KG1 (cell line): ENCODE results near the gene ARAP2.

Experiments used
- DNase-seq: peaks from one replicate; lab custom pipeline; 2025; lab: John Stamatoyannopoulos, UW

ARAP2 gene

GRCh38 chr4:36128689-36129088 is 115.6 kb downstream of the ARAP2 start:
- no peak for DNase-seq

DNA sequence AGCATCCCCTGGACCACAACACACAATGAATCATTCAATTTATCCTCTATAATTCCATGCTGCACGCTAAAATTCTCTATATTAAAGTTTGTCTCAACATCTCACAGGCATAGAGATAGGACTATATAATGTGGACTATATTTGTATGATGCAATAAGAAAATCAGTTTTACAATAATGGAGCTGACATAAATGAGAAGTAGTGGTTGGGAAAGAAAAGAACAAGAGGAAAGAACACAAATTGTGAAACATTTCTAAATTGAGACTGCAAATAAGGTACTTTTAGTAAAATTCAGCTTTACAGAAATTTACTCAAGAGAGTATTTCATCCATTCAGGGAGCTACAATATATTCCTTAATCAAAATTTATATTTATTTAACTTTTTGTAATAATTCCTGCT is 120.4 kb downstream of the ARAP2 start:
- DNase-seq: no peak

- no peak for DNase-seq
Measured at GRCh38 chr4:36115312-36115711, 129.0 kb downstream of the ARAP2 start.

GRCh38 chr4:36111172-36111571 is 133.1 kb downstream of the ARAP2 start:
- DNase-seq: no peak

DNA sequence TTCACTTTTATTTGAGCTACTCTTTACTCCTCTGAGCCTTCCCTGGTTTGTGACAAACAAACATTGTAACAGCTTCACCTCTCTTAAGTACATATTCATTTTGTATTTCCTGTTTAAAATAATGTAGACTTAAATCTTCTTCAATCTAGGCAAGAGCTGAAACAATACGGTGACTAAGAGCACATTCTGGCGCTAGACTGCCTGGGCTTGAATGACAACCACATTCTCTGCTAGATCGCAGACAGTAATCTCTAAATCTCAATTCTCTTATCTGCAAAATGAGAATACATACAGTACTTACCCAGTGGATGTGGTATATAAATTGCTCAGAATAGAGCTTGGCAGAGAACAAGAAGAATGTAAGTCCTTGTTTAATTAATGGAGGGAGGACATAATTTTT is 144.8 kb downstream of the ARAP2 start:
- DNase-seq: no peak

GRCh38 chr4:36094995-36095394 is 149.3 kb downstream of the ARAP2 start:
- no peak for DNase-seq

DNA sequence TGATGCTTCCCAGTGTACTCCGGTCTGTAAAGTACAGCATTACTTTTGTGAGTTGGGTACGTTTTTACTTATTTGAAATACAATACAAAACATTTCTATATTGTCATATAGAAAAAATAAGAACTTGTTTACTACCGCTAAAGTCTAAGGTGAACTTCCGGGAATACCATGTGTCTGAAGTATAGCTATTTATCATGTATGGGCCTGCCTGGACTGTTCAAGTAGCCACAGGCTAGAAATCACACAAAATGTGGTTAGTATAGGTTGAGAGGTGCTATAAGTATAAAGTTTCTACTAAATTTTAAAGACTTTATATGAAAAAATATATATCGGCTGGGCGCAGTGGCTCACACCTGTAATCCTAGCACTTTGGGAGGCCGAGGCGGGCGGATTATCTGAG is 152.3 kb downstream of the ARAP2 start:
- DNase-seq: no peak

- DNase-seq: no peak
Measured at GRCh38 chr4:36088542-36088941, 155.8 kb downstream of the ARAP2 start.

GRCh38 chr4:36086261-36086786 is 158.0 kb downstream of the ARAP2 start:
- DNase-seq: no peak

DNA sequence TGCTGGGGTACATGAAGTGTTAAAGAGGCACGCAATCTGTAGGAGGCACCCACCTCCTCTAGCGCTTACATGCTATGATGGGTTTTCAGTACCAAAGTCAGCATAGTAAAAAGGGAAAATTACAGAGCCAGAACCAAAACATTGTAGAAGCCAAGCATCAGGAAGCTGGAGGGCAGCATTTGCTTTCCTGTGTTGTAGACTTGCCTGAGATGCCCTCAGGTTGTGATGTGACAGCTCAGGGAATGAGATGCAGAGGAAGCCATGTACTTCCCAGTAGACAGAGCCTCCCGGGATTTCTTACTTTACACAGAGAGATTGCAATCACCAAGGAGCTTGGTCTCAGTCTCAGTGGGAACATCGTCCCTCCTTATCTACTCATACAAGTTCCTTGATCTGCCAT is 161.5 kb downstream of the ARAP2 start:
- DNase-seq: no peak

- DNase-seq: no peak
Measured at GRCh38 chr4:36081185-36081584, 163.1 kb downstream of the ARAP2 start.

- DNase-seq: no peak
Measured at GRCh38 chr4:36079666-36080065, 164.6 kb downstream of the ARAP2 start.

GRCh38 chr4:36078319-36078718 is 166.0 kb downstream of the ARAP2 start:
- no peak for DNase-seq

GRCh38 chr4:36072529-36072928 is 171.8 kb downstream of the ARAP2 start:
- DNase-seq: no peak

DNA sequence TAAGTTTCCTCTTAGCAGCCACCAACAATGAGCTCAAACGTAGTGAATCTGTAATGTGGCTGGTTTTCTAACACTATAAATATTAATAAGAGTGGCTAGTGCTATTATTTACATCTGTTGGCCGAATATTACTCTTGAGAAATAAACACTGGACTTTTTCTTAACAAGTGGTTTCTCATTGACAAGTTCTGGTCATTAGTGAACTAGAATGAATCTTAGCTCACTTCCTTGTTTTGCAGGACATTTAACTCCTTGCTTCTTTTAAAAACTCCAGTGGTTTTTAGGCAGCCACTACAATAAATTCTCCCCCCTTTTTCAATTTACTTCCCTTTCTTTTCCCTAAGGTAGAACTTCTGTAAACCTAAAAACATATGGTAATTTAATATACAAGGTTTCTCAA is 177.2 kb downstream of the ARAP2 start:
- DNase-seq: no peak

DNA sequence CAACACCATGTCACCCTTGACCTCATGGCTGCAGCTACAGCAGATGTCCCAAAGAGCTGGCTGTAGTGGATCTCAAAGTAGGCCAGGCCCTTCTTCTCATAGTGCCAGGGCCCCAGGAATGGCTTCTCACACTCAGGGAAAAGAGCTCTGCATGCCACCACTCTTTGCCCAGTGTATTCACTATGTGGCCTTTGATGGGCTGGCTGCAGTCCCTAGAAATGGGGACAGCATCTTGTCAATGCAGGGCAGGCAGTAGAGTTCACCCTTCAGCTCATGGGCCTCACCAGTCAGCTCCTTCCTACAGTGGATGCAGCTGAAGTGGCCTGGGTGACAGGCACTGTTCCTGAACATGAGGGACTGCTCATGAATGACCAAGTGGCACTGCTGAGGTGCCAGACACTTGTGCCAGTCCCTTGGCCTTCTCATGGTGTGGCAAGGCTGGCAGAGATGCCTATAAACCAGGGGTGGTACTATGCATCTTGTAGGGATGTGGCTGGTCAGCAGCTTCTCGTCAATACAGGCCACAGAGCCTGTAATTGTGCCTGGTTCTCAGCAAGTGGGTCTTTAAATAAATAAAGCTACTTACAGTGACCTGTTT is 178.9 kb downstream of the ARAP2 start:
- no peak for DNase-seq

GRCh38 chr4:36064117-36064516 is 180.2 kb downstream of the ARAP2 start:
- DNase-seq: no peak

DNA sequence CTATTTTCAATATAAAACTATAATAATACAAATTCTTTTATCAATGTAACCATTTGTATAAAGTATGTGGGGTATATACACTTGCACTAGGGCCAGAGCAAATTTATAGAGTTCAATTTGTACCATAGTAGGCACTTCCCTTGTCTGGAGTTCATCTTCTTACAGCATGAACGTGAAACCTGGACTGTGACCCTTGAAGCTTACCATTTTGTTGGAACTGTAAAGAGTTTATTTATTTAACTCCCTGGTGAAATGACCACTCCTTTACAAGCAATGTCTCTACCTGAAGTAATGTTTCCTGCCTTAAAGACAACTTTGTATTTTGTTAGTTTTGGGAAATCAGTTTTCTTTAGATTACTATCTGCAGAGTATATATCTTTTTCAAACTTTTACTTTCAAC is 188.2 kb downstream of the ARAP2 start:
- no peak for DNase-seq

DNA sequence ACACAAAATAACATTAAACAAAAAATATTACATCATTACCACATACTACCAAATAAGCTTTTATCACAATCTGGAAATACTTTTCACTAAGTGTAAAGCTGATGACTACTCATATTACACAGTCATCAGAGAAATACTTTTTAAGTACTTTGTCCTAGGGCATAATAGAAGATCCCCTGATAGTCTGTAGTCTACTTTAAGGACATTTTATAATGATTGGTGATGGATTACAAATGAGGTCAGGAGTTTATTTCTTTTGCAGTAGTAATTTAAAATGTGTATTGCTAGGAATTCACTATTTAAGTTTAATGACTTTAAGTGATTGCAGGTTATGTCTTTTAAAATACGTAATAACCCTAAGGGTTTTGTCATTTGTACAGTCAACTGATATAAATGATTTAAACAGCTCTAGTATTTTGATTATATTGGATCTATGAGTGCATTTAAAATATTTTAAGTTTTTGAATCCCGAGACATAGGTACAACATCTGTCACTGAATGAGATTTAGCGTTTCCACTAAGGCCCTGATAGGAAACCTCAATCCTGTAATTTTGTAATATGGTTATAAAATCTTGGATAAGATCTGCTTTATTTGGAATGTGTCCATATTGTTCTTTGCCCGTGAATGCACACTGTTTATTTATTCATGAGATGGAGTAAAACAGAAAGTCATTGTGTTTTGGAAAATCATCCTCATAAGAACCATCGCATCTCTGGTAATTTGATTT is 189.5 kb downstream of the ARAP2 start:
- no peak for DNase-seq

- DNase-seq: no peak
Measured at GRCh38 chr4:36053930-36054329, 190.4 kb downstream of the ARAP2 start.

DNA sequence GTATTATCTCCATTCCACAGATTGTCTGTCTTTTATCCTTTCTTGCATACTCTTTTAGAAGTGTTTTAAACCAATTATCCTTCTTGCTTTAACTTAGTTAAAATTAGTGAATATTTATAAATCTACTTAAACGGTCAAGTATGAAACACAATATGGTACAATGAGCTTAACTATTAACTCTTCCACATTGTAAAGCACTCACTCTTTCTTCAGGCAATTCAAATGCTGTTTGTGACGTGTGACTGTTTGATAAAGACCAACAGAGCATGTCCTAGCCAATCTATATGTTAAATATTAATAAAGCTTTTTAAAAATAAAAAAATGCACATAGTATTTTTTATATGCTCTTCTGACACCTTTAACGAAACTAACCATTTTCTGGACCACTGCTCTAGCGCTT is 192.7 kb downstream of the ARAP2 start:
- no peak for DNase-seq

- no peak for DNase-seq
Measured at GRCh38 chr4:36046026-36046425, 198.3 kb downstream of the ARAP2 start.

- DNase-seq: no peak
Measured at GRCh38 chr4:36043901-36044300, 200.4 kb downstream of the ARAP2 start.

GRCh38 chr4:36043241-36043640 is 201.1 kb downstream of the ARAP2 start:
- no peak for DNase-seq
